Measurements from ENCODE around the gene KDM4E.

Gene KDM4E

DNA sequence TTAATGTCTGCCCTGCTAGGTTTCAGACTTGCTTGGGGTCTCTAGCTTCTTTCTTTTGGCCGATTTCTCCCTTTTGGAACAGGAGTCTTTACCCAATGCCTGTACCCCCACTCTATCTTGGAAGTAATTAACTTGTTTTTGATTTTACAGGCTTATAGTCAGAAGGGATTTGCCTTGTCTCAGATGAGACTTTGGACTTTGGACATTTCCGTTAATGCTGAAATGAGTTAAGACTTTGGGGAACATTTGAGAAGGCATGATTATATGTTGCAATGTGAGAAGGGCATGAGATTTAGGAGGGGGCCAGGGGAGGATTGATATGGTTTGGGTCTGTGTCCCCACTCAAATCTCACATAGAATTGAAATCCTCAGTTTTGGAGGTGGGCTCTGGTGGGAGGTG is 29.3 kb downstream of the KDM4E start:
- no peak for DNase-seq

- DNase-seq: no peak
These were observed 30.3 kb downstream of the KDM4E start for GRCh38 chr11:95055283-95055897.

DNA sequence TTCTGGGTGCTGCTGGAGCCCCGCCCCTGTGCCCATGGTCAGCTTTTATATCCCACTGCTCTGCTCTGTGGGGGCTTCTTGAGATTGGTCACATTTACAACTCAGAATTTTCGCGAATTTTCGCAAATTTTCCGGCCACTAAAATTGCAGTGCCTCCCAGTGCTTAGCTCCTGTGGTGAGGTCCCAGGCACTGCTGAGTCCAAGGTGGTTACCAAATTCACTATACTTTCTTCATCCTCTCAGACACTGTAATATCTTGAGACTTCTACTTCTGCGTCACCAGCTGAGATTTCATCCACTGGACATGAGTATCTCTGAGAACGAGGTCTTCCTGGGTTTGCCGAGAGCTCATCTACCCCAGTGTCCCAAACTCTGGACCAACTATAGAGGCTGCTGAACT is 32.9 kb downstream of the KDM4E start:
- no peak for DNase-seq

DNA sequence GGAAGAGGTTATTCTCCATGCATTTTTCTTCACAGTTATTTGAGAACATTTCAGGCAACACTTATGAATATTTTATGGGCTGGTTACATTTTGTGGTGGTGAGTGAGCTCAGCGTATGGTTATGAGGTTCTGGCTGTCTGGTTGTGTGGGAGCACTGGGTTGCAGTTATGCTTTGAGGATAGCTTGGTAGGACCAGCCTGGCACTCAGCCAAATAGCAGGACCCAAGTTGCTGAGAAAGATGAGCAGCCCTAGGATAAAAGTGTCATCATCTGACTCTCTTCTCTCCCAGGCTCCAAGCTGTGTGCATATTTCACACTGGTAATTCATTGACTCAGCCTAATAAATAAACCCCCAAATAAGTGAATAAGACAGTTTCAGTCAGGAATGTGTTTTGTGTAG is 33.6 kb downstream of the KDM4E start:
- no peak for DNase-seq

DNA sequence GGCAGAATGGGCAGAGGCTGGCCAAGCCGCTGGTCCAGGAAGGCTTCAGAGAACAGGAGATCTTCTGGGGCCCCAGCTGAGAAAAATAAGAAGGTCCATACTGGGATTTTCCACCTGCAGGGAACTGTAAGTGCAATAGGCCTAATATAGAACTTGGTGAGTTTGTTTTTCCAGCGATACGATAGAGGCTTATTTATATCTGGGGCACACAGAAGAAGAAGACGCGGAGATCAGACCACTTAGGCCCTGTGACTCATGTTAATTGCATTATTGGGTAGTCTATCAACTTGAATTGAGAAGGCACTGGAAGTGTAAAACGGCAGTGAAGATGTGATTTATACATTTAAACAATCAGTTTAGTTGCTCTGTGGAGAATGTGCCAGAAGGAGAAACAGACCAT is 34.0 kb downstream of the KDM4E start:
- DNase-seq: no peak

GRCh38 chr11:95065336-95065735 is 40.3 kb downstream of the KDM4E start:
- DNase-seq: no peak

- DNase-seq: no peak
These were observed 41.6 kb downstream of the KDM4E start, which contains the start of gene SRSF8 for GRCh38 chr11:95066716-95067038. Gene SRSF8 (plus strand): TSS chr11:95066919. CDS start chr11:95067227, 308 bp downstream.

DNA sequence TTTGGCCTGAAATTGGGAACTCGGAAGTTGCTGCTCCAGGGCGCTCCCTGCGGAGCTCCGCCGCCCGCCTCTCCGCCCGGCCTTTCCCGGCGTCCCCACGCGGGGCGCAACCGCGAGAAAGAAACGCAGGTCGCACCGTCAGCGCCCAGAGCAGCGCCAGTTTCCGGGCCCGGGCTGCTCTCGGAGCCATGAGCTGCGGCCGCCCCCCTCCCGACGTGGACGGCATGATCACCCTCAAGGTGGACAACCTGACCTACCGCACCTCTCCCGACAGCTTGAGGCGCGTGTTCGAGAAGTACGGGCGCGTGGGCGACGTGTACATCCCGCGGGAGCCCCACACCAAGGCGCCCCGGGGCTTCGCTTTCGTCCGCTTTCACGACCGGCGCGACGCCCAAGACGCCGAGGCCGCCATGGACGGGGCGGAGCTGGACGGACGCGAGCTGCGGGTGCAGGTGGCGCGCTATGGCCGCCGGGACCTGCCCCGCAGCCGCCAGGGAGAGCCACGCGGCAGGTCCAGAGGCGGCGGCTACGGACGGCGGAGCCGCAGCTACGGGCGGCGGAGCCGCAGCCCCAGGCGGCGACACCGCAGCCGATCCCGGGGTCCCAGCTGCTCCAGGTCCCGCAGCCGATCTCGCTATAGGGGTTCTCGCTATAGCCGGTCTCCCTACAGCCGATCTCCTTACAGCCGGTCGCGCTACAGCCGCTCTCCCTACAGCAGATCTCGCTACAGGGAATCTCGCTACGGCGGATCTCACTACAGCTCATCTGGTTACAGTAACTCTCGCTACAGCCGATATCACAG is 42.2 kb downstream of the KDM4E start:
- peak; percentile 66 for DNase-seq

DNA sequence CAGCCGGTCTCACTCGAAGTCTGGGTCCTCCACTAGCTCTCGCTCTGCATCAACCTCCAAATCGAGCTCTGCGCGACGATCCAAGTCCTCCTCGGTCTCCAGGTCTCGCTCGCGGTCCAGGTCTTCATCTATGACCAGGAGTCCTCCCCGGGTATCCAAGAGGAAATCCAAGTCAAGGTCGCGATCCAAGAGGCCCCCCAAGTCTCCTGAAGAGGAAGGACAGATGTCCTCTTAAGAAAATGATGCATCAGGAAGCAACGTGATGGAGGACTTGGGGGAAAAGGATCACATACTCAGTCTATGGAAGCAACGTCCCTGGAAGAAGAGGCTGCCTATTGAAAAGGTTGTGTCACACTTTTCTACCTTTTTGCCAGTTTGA is 42.8 kb downstream of the KDM4E start:
- DNase-seq: no peak

DNA sequence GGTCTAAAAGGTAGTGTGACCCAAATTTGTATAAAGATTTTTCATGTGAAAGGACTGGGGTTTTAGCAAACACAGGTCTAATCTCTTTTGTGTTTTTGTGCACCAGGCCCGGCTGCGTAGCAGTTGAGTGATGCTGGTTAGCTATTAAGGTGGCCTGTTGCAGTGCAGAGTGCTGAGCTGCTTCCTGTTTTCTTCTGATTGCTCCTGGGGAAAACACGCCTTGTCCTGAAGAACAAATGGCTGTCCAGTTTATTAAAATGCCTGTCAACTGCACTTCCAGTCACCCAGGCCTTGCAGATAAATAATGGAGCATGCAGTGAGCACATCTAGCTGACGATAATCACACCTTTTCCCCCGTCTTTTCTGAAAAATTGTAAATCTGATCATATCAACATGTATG is 43.5 kb downstream of the KDM4E start:
- DNase-seq: peak; percentile 63

DNA sequence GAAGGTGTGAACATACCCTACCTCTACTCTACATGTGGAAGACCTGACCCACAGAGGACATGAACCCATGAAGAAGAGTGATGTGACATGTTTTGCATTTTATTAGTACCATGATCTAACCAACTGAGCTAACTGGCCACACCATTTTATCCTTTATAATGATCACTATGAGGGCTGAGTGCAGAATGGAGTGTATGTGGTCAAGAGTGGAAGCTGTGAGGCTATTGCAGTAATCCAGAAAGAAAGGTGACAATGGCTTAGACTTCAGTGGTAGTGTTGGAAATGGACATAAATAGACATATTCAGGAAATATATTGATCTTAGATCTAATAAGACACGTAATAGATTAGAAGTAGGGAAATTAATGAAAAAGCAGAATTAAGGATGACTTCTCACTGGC is 45.4 kb downstream of the KDM4E start:
- no peak for DNase-seq

DNA sequence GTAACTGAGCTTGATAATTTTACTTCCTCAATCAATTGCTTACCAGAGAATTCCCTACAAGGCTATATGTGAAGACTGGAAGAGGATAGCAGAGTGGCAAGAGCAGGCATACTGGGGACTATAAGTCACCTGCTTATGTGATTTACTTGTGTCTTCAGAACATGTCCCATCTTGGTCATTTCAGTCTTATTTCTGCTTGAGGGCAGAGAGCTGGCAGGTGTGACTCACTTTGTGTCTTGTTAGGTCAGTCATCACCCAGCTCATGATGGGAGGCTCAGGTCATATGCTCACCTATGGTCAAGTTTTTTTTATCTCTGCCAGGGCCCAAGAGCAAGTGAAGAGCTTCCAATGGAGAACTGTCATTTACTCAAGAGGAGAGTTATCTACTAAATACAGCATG is 47.9 kb downstream of the KDM4E start:
- DNase-seq: no peak

GRCh38 chr11:95074792-95075563 is 49.9 kb downstream of the KDM4E start:
- no peak for DNase-seq

- no peak for DNase-seq
These were observed 51.4 kb downstream of the KDM4E start for GRCh38 chr11:95076416-95076815.

- DNase-seq: no peak
These were observed 51.9 kb downstream of the KDM4E start for GRCh38 chr11:95076981-95077380.

All from activated gamma-delta T cell treated with Interleukin-2 at 50 U/mL for 16 hours (primary cell).